RWPE1 (cell line): Measurements from ENCODE around the gene INPP4A.

ENCODE experiments used
- CTCF ChIA-PET: fragments of 350-600 bp; sonication (Branson Sonifier 250); formaldehyde crosslinking; extraction: SDS; loops from one replicate; lab custom pipeline; 2021; lab: Yijun Ruan, JAX
- POLR2A ChIA-PET: fragments of 400-600 bp; formaldehyde crosslinking; extraction: SDS; loops from one replicate; lab custom pipeline; 2020; ENCODE audit warnings: antibody characterized with exemption; ENCODE audit not compliant: low non-redundant PET; lab: Yijun Ruan, JAX
- DNase-seq: peaks from one replicate; pipeline ENCODE4 v3.0.0; 2012; ENCODE audit warnings: low spot score
- H3K27ac ChIP-seq: fragments of 450-650 bp; 2 replicates; pipeline ENCODE4 v1.5.1; 2017
- CTCF ChIP-seq: fragments of 450-650 bp; conservative IDR thresholded peaks from 2 replicates; pipeline ENCODE4 v1.5.1; 2017; ENCODE audit warnings: low read depth, mild to moderate bottlenecking

Gene INPP4A

GRCh38 chr2:98508709-98509066 lies 64.0 kb downstream of the INPP4A start:
- TF ChIP-seq CTCF: no peak
- POLR2A ChIA-PET: no interaction called here
- no peak overlapping the region for H3K27ac ChIP-seq
- peak; percentile 13 for DNase-seq
- CTCF ChIA-PET: no interaction called here

GRCh38 chr2:98509542-98510321 lies 65.1 kb downstream of the INPP4A start:
- DNase-seq: no peak
- ChIA-PET POLR2A (no interaction called here), CTCF (no interaction called here)
- no peak for TF ChIP-seq CTCF
- H3K27ac ChIP-seq: no peak overlapping the region

GRCh38 chr2:98510322-98510662 lies 65.6 kb downstream of the INPP4A start:
- CTCF ChIA-PET: no interaction called here
- no peak for TF ChIP-seq CTCF

GRCh38 chr2:98511981-98512380 lies 67.3 kb downstream of the INPP4A start:
- H3K27ac ChIP-seq: no peak overlapping the region
- CTCF ChIA-PET: interaction anchor here (0.6 kb wide), 1 partner anchor 12 kb away, joined by 5 read pairs; no protein-coding TSS in a partner anchor
- TF ChIP-seq CTCF: no peak
- POLR2A ChIA-PET: no interaction called here
- DNase-seq: no peak

More at GRCh38 chr2:98510322-98510662, 65.6 kb downstream of the INPP4A start:
- no peak overlapping the region for H3K27ac ChIP-seq
- POLR2A ChIA-PET: no interaction called here
- DNase-seq: no peak

- DNase-seq: no peak
- TF ChIP-seq CTCF: no peak
- POLR2A ChIA-PET: no interaction called here
- no peak overlapping the region for H3K27ac ChIP-seq
- CTCF ChIA-PET: no interaction called here
Observed at GRCh38 chr2:98512699-98513098, 68.0 kb downstream of the INPP4A start.

GRCh38 chr2:98514096-98514639 lies 69.5 kb downstream of the INPP4A start:
- no peak for TF ChIP-seq CTCF
- POLR2A ChIA-PET: no interaction called here
- CTCF ChIA-PET: interaction anchor here (0.7 kb wide), 1 partner anchor 55 kb away, joined by 3 read pairs; no protein-coding TSS in a partner anchor
- no peak for DNase-seq
- H3K27ac ChIP-seq: no peak overlapping the region
